ENCODE results near the gene SMOC2.
"Not testable (repeated sequence)": the region's sequence is repeated elsewhere in the genome, so short reads cannot be mapped to it uniquely, and the experiment has no call there.

SMOC2 gene

GRCh38 chr6:168546151-168546550 is 105.2 kb downstream of the SMOC2 start:
- DNase-seq: no peak

- no peak for DNase-seq
Observed at GRCh38 chr6:168546730-168547129, 105.7 kb downstream of the SMOC2 start.

GRCh38 chr6:168550326-168550725 is 109.3 kb downstream of the SMOC2 start:
- no peak for DNase-seq

GRCh38 chr6:168554472-168554871 is 113.5 kb downstream of the SMOC2 start:
- no peak for DNase-seq

GRCh38 chr6:168554898-168555617 is 114.1 kb downstream of the SMOC2 start:
- no peak for DNase-seq

GRCh38 chr6:168555618-168556273 is 114.8 kb downstream of the SMOC2 start:
- DNase-seq: no peak

- no peak for DNase-seq
Observed at GRCh38 chr6:168557512-168557911, 116.5 kb downstream of the SMOC2 start.

GRCh38 chr6:168558686-168559085 is 117.7 kb downstream of the SMOC2 start:
- no peak for DNase-seq

- no peak for DNase-seq
Observed at GRCh38 chr6:168559574-168560098, 118.7 kb downstream of the SMOC2 start.

GRCh38 chr6:168560126-168560525 is 119.1 kb downstream of the SMOC2 start:
- no peak for DNase-seq

GRCh38 chr6:168562576-168563151 is 121.7 kb downstream of the SMOC2 start:
- DNase-seq: no peak

GRCh38 chr6:168563656-168564055 is 122.7 kb downstream of the SMOC2 start:
- no peak for DNase-seq

- DNase-seq: no peak
Observed at GRCh38 chr6:168565112-168565511, 124.1 kb downstream of the SMOC2 start.

GRCh38 chr6:168570211-168570610 is 129.2 kb downstream of the SMOC2 start:
- DNase-seq: no peak

- no peak for DNase-seq
Observed at GRCh38 chr6:168571268-168571667, 130.3 kb downstream of the SMOC2 start.

GRCh38 chr6:168573276-168573835 is 132.4 kb downstream of the SMOC2 start:
- DNase-seq: not testable (repeated sequence)

- no peak for DNase-seq
Observed at GRCh38 chr6:168574075-168574698, 133.2 kb downstream of the SMOC2 start.

GRCh38 chr6:168574699-168575195 is 133.8 kb downstream of the SMOC2 start:
- DNase-seq: no peak

- DNase-seq: no peak
Observed at GRCh38 chr6:168575346-168576098, 134.5 kb downstream of the SMOC2 start.

- no peak for DNase-seq
Observed at GRCh38 chr6:168576388-168576787, 135.4 kb downstream of the SMOC2 start.

GRCh38 chr6:168577496-168577895 is 136.5 kb downstream of the SMOC2 start:
- DNase-seq: no peak

GRCh38 chr6:168578036-168578435 is 137.1 kb downstream of the SMOC2 start:
- no peak for DNase-seq

Measured in 8988T (cell line).